Stomach smooth muscle (tissue), 2 donors: ENCODE data around the gene CHKA.

ENCODE experiments used
- H3K27ac ChIP-seq: one replicate; pipeline ENCODE4 v1.7.0; 2013; ENCODE audit warnings: mild to moderate bottlenecking, low read length, inconsistent platforms
- H3K27me3 ChIP-seq, 2 donors: one replicate each; pipeline ENCODE4 v1.7.0; 2013; ENCODE audit warnings: low read length in 2 of 2; ENCODE audit not compliant: insufficient read depth in 2 of 2, control insufficient read depth in 1 of 2
- H3K36me3 ChIP-seq, 2 donors: one replicate each; pipeline ENCODE4 v1.7.0; 2013; ENCODE audit warnings: low read length in 2 of 2; ENCODE audit not compliant: control insufficient read depth in 2 of 2, insufficient read depth in 2 of 2
- H3K4me1 ChIP-seq: one replicate; pipeline ENCODE4 v1.7.0; 2013; ENCODE audit warnings: low read length; ENCODE audit not compliant: control insufficient read depth, insufficient read depth
- H3K4me3 ChIP-seq, 2 donors: one replicate each; pipeline ENCODE4 v1.7.0; 2013; ENCODE audit warnings: low read length in 2 of 2
- H3K9ac ChIP-seq, 2 donors: one replicate each; pipeline ENCODE4 v1.7.0; 2013; ENCODE audit warnings: low read length in 2 of 2, mild to moderate bottlenecking in 1 of 2
- H3K9me3 ChIP-seq, 2 donors: one replicate each; pipeline ENCODE4 v1.7.0; 2013; ENCODE audit warnings: low read length in 2 of 2; ENCODE audit not compliant: control insufficient read depth in 2 of 2
- donor health status: healthy.
- donor health status: Pancreatic carcinoma.

Gene CHKA

DNA sequence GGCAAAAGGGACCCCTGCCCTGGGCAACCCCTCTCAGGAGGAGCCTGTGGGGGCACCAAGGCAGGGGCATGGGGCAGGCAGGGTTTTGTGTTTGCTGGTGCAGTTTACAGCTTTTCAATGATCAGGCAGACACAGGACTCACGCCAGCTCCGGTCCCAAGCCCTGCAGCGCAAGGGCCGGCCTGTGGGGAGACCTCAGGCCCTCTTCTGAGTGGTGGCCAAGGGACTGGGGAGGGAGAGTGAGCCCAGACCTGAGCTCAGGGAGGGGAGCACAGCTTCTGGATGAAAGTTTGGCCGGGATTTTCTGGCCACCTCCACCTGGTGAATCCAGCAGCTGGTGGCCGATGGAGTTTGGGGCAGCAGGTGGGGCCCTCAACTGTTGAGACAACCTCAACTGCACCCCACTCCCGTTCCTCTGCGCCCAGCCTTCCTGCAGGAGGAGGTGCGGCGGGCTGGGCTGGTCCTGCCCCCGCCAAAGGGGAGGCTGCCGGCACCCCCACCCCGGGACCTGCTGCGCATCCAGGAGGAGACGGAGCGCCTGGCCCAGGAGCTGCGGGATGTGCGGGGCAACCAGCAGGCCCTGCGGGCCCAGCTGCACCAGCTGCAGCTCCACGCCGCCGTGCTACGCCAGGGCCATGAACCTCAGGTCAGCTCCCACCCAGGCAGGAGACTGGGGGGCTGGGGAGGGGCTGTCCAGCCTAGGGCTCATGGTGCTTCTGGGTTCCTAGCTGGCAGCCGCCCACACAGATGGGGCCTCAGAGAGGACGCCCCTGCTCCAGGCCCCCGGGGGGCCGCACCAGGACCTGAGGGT lies 78.8 kb downstream of the CHKA start:
- Histone ChIP-seq H3K9me3 (no peaks in the 10 kb centered on the region), H3K36me3 (peaks cover 5 to 14% of the 10 kb centered on the region in 2 donors), H3K4me3 (no peak overlapping the region), H3K9ac (no peak overlapping the region), H3K27ac (no peak overlapping the region), H3K4me1 (peaks cover 47% of the 10 kb centered on the region), H3K27me3 (no peaks in the 10 kb centered on the region)

DNA sequence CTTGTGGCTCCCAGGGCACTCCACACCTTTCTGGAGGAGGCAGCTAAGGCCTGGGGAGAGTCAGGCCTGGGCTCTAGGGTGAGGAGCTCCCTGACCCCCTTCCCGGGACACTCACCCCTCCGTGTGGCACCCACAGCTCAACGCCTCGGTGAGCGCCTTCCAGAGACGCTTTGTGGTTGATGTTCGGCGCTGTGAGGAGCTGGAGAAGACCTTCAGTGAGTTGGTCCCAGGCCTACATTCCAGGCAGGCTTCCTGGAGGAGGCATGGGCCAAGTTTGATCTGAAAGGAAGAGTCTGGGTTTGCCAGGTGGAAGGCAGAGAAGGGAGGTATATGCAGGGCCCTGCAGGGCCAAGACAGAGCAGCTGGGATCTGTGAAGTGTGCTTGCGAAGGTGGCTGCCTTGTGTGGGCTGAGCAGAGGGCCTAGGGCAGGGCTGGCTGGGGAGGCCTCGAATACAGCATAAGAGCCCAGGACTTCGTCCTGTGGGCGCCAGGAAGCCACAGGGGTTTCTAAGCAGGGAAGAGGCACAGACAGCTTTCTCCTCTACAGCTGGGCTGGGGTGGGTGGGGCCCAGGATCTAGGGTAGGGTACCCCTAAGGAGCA lies 79.5 kb downstream of the CHKA start:
- no peaks in the 10 kb centered on the region for H3K27me3 ChIP-seq
- H3K9ac ChIP-seq = no peak overlapping the region
- peak overlapping the region; percentile 86 for H3K27ac ChIP-seq
- H3K4me3 ChIP-seq = no peak overlapping the region
- H3K36me3 ChIP-seq = peaks cover 5 to 14% of the 10 kb centered on the region in 2 donors
- no peaks in the 10 kb centered on the region for H3K9me3 ChIP-seq
- H3K4me1 ChIP-seq = peaks cover 52% of the 10 kb centered on the region

DNA sequence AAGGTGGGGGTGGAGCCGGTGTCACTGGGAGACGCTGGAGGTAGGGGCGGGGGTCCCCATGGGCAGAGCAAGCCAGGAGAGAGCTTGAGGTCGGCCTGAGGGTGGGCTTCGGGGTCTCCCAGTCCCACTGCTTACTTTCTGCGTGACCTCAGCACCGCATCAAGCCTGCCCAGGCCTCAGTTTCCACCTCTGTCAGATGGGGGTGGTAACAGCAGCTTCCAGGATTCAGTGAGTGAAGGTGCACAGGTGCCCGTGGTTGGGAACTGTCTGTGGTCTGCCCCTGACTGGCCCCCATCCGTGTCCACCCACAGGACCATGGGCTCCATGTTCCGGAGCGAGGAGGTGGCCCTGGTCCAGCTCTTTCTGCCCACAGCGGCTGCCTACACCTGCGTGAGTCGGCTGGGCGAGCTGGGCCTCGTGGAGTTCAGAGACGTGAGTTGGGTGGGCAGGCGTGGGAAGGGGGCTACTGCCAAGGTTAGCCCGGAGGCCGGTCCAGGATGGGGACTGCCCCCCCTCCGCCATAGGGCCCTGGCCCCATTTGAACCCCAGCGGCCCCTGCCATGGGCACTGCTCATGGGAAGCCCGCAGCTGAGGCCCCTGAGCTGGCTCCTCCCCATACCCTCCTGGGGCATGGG lies 80.1 kb downstream of the CHKA start:
- peaks cover 52% of the 10 kb centered on the region for H3K4me1 ChIP-seq
- H3K4me3 ChIP-seq = peak overlapping the region; percentile 79 to 82
- H3K27me3 ChIP-seq = no peaks in the 10 kb centered on the region
- peaks cover under 1 to 14% of the 10 kb centered on the region in 2 donors for H3K36me3 ChIP-seq
- H3K9me3 ChIP-seq = no peaks in the 10 kb centered on the region
- peak overlapping the region; percentile 86 for H3K27ac ChIP-seq
- peak overlapping the region; percentile 78 to 93 for H3K9ac ChIP-seq

DNA sequence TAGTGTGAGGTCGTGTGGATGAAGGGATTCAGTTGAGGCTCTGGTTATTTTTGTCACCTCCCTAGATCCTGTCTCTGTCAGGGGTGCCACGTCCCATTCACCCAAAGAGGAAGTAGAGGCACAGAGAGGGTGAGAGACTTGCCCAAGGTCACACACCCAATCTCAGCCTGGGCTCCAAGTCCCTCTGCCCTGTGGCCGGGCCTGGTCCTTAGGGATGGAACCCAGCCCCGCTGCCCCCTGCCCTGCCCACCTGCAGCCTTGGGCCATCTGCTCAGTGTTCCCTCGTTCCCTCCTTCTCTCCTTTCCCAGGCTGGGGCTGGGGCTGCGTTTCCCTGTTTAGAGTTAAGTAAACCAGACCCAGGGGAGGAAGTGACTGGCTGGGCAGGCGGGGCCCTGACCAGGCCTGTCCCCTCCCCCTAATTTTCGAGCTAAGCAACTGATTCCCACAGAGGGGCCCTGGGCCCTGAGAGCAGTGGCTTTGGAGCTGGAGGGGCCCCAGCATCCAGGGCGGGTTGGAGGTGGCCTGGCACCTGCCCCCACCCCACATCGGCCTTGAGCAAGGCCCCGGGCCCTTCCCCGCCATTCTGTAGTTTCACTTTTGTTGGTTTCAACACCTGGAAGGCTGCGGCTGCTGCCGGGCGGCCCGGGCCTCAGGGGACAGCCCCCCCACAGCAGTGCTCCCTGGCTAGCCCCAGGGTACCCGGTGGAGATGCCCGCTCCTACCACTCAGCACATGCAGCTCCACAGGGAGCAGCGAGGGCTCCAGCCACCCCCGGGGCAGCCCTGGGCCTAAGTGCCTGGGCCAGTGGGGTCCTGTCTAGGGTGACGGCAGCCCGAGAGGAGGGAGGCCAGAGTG lies 80.9 kb downstream of the CHKA start:
- Histone ChIP-seq H3K9me3 (no peaks in the 10 kb centered on the region), H3K4me1 (peaks cover 52% of the 10 kb centered on the region), H3K27me3 (no peaks in the 10 kb centered on the region), H3K4me3 (peak overlapping the region; percentile 79 to 82), H3K9ac (peak overlapping the region; percentile 78 to 93), H3K36me3 (peaks cover 0 to 14% of the 10 kb centered on the region in 2 donors), H3K27ac (peak overlapping the region; percentile 86)

DNA sequence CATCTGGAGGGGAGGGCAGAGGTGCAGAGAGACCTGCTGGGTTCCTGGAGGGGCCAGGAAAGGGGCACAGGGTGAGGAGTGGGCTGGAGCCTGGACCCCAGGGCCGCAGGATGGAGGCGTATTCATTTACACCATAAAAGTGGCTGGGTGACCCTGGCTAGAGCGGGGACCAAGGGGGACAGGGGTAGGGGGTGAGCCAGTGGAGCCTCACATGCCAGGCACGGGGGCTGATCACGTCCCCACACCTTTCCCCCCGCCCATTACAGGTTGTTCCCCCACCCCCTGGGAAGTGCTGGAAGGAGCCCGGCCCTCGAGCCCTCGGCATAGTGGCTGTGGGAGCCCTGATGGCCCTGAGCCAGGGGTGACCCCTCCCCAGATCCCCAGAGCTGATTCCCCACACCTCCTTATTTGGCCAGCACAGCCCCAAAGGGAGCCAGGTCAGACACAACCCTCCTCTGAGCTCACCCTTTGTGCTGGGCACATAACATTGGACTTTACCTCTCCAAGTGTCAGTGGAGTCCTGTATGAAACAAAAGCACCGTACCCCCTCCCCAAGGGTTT lies 81.6 kb downstream of the CHKA start:
- Histone ChIP-seq H3K36me3 (peaks cover 0 to 7% of the 10 kb centered on the region in 2 donors), H3K4me1 (peaks cover 52% of the 10 kb centered on the region)

DNA sequence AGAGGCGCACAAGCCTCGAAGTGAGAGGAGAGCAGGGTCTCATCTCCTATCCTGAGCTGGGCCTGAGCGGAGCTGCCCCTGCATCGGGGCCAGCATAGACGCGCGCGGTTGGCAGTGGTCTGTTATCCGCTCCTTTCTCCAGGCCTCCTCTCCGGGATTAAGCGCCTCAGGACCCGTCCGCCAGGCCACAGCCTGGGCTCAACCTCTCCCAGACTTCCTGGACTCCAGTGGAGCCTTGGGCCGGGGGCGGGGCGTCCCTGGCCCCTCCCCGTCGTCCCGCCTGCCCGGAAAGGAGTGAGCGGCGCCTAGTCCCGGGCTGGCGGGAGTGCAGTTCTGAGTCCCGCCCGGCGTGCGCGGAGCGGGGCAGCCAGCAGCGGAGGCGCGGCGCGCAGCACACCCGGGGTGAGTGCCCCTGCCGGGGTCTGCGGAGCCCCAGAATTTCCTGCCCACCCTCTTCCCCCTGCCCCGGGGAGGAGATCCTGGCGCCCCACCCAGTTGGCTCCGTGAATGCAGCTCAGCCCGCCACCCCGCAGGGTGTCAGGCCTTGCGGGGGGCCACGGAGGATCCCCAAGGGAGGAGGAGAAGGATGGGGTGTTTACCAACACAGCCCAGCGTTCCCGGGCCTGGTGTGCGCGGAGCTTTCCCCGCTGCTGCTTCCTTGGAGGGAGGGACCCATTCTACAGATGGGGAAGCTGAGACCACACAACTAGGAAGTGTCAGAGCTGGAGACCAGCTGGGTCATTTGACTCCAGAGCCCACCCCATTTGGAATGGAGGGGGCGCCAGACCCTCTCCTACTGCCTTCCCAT lies 82.3 kb downstream of the CHKA start, which contains the start of gene TCIRG1:
Gene TCIRG1 (plus strand): TSS at position 308 of the 808 bp plus-strand sequence. CDS start 2,247 bp downstream, outside the sequence.
- H3K36me3 ChIP-seq = peaks cover 4 to 8% of the 10 kb centered on the region in 2 donors
- H3K27ac ChIP-seq = peak within 1 kb of the TSS; percentile 86
- H3K9me3 ChIP-seq = no peaks in the 10 kb centered on the region
- no peaks in the 10 kb centered on the region for H3K27me3 ChIP-seq
- peak within 1 kb of the TSS; percentile 92 to 93 for H3K9ac ChIP-seq
- peaks cover 52% of the 10 kb centered on the region for H3K4me1 ChIP-seq
- peak within 1 kb of the TSS; percentile 79 to 82 for H3K4me3 ChIP-seq

More for the DNA sequence above, 81.6 kb downstream of the CHKA start:
- H3K27me3 ChIP-seq = no peaks in the 10 kb centered on the region
- H3K9me3 ChIP-seq = no peaks in the 10 kb centered on the region
- H3K27ac ChIP-seq = peak overlapping the region; percentile 86
- peak overlapping the region; percentile 92 to 93 for H3K9ac ChIP-seq
- H3K4me3 ChIP-seq = peak overlapping the region; percentile 79 to 82

DNA sequence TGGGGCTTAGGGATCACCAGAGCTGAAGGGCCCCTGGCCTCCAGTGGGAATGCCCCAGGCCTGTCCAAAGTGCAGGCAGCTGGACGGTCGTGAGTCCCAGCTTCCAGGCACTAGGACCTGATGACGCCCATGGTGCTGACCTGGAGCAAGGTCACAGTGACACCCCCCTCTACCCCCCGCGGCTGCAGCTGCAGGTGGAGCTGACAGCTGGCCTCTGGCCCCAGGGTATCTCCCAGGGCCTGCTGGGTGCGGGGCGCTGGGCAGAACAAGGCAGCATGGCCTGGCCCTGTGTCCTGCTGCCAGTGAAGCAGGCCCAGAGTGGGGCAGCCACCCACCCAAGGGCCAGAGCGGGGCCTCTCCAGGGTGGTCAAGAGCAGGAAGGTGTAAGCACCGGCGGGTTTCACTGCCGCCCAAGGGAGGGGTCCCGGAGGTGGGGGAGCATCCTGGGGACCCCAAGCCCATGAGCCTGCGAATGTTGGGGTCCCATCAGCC lies 82.9 kb downstream of the CHKA start:
- peak overlapping the region; percentile 86 for H3K27ac ChIP-seq
- peak overlapping the region; percentile 92 to 93 for H3K9ac ChIP-seq
- no peaks in the 10 kb centered on the region for H3K9me3 ChIP-seq
- H3K4me3 ChIP-seq = peak overlapping the region; percentile 79 to 82
- H3K4me1 ChIP-seq = peaks cover 52% of the 10 kb centered on the region
- H3K27me3 ChIP-seq = no peaks in the 10 kb centered on the region
- H3K36me3 ChIP-seq = peaks cover 6 to 14% of the 10 kb centered on the region in 2 donors

DNA sequence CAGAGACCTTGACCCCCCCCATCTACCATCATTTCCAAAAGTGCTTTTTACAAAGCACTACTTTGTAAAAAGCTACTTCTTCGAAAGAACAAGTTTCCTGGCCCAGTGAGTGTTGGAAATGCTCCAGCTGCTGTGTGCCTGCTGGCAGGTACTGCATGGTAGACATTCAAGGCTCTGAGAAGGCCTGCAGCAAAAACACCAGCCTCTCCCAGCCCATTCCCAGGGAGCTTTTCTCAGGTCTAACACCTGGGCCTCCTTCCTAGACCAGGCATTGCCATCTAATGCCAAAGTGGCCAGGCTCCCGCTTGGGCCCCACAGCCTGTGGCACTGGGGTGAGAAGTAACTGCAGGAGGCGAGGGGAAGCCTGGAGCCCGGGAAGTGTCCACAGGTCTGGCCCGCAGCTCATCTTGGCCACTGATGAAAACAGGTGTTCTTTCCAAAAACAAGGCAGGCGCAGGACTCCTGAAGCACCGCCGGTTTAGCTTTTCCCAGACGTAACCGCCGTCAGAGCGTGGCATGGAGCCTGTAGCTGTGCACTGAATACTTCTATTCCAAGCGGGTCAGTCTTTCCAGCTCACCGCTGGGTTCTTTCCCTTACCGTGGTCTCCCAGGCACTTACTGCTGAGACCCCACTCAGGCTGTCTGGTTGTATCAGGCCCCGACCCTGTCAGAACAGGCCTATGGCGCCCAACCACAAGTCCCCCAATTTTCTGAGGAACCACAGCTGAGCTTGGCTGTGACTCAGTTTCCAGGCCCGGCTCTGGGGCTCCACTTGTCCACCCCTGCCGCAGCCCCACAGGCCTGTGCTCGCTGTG lies 83.6 kb downstream of the CHKA start:
- peak overlapping the region; percentile 92 to 93 for H3K9ac ChIP-seq
- no peaks in the 10 kb centered on the region for H3K27me3 ChIP-seq
- H3K4me3 ChIP-seq = peak overlapping the region in 1 of 2 donors; percentile 82
- peak overlapping the region; percentile 86 for H3K27ac ChIP-seq
- H3K9me3 ChIP-seq = no peaks in the 10 kb centered on the region
- H3K36me3 ChIP-seq = peaks cover 12 to 17% of the 10 kb centered on the region in 2 donors
- H3K4me1 ChIP-seq = peaks cover 48% of the 10 kb centered on the region
